GM12878 (cell line): ENCODE results near the gene IPP. TPM values are rescaled to one million over a fixed set of nuclear protein-coding genes. Genes with fewer than 3 reads are reported as not detected.

ENCODE experiments used
- ASH2L ChIP-seq: fragments of 300-600, 200-600 bp; sonication (generic); IDR thresholded peaks from 2 replicates; pipeline ENCODE4 v1.6.1; 2017; ENCODE audit warnings: low read depth, mild to moderate bottlenecking, borderline replicate concordance
- ATF7 ChIP-seq: fragments of 450-650 bp; IDR thresholded peaks from 2 replicates; pipeline ENCODE4 v1.6.1; 2016; ENCODE audit warnings: low read depth, mild to moderate bottlenecking
- CBX5 ChIP-seq: sonication (generic); IDR thresholded peaks from 2 replicates; pipeline ENCODE4 v1.6.1; 2016; ENCODE audit warnings: low read depth, moderate library complexity, mild to moderate bottlenecking, inconsistent platforms
- DPF2 ChIP-seq: fragments of 450-650 bp; IDR thresholded peaks from 2 replicates; pipeline ENCODE4 v1.6.1; 2017; ENCODE audit warnings: mild to moderate bottlenecking
- HDGF ChIP-seq: fragments of 450-650 bp; IDR thresholded peaks from 2 replicates; pipeline ENCODE4 v1.6.1; 2016; ENCODE audit warnings: antibody characterized with exemption
- HSF1 ChIP-seq: fragments of 150-350 bp; IDR thresholded peaks from 2 replicates; pipeline ENCODE4 v1.6.1; 2014; ENCODE audit warnings: mild to moderate bottlenecking, low read depth, low read length
- MAX ChIP-seq: IDR thresholded peaks from 2 replicates; pipeline ENCODE4 v1.6.1; 2012; ENCODE audit warnings: low read depth, low read length, improper control_type of control experiment
- MEF2B ChIP-seq: fragments of 450-650 bp; IDR thresholded peaks from 2 replicates; pipeline ENCODE4 v1.6.1; 2018; ENCODE audit warnings: mild to moderate bottlenecking, moderate library complexity; ENCODE audit not compliant: partially characterized antibody, poor library complexity, severe bottlenecking
- MLLT1 ChIP-seq: fragments of 450-650 bp; IDR thresholded peaks from 2 replicates; pipeline ENCODE4 v1.6.1; 2016; ENCODE audit warnings: mild to moderate bottlenecking
- NR2C2 ChIP-seq: IDR thresholded peaks from 2 replicates; pipeline ENCODE4 v1.6.1; 2011; ENCODE audit warnings: borderline replicate concordance, low read depth; ENCODE audit not compliant: control insufficient read depth, insufficient read length
- RELA ChIP-seq: fragments of 450-650 bp; IDR thresholded peaks from 2 replicates; pipeline ENCODE4 v1.8.0; 2014; ENCODE audit warnings: borderline replicate concordance; ENCODE audit not compliant: partially characterized antibody
- SMAD1 ChIP-seq: fragments of 450-650 bp; IDR thresholded peaks from 2 replicates; pipeline ENCODE4 v1.6.1; 2018; ENCODE audit warnings: mild to moderate bottlenecking, low read depth; ENCODE audit not compliant: partially characterized antibody
- SP1 ChIP-seq: IDR thresholded peaks from one replicate; pipeline ENCODE4 v1.6.1; 2011; ENCODE audit warnings: low read depth, low read length
- SRF ChIP-seq, 2 experiments: IDR thresholded peaks; 2 replicates each; pipeline ENCODE4 v1.6.1; 2011; ENCODE audit warnings: low read depth in 2 of 2, low read length in 2 of 2, mild to moderate bottlenecking in 1 of 2, moderate library complexity in 1 of 2
- SUPT20H ChIP-seq: IDR thresholded peaks from 2 replicates; pipeline ENCODE4 v1.6.1; 2011; ENCODE audit warnings: low read depth, mild to moderate bottlenecking, low read length, moderate library complexity, borderline replicate concordance; ENCODE audit not compliant: control insufficient read depth
- TCF3 ChIP-seq: IDR thresholded peaks from 2 replicates; pipeline ENCODE4 v1.6.1; 2012; ENCODE audit warnings: low read depth, mild to moderate bottlenecking, low read length, borderline replicate concordance; ENCODE audit not compliant: insufficient read depth
- WRNIP1 ChIP-seq: IDR thresholded peaks from 2 replicates; pipeline ENCODE4 v1.6.1; 2011; ENCODE audit warnings: low read depth, low read length, improper control_type of control experiment, borderline replicate concordance
- ZNF274 ChIP-seq: IDR thresholded peaks from one replicate; pipeline ENCODE4 v1.8.0; 2011; ENCODE audit not compliant: insufficient read length, insufficient read depth
- ZNF384 ChIP-seq: IDR thresholded peaks from 2 replicates; pipeline ENCODE4 v1.6.1; 2012; ENCODE audit warnings: low read depth, mild to moderate bottlenecking, low read length, improper control_type of control experiment, borderline replicate concordance
- ZNF592 ChIP-seq: fragments of 450-650 bp; IDR thresholded peaks from 2 replicates; pipeline ENCODE4 v1.6.1; 2017; ENCODE audit warnings: mild to moderate bottlenecking, moderate library complexity
- polyA plus RNA-seq, 11 experiments: library from polyadenylated mRNA; depleted of rRNA in 4 of 11; unstranded in 6 of 11; stranded (reverse) in 5 of 11; fragments of >200 nt; fragmentation: Nextera tagmentation in 4 of 11; fragmentation: Illumina TruSeq in 1 of 11; extraction: Ambion mirVana in 4 of 11; extraction: Trizol in 1 of 11; gene quantifications; 1 replicate in 1 of 11; 2 replicates in 10 of 11; pipeline versions ENCODE4 v1.2.1 to v1.2.3, GENCODE V29; 2011 to 2016; ENCODE audit warnings: inconsistent platforms in 2 of 11, missing spikeins in 2 of 11, low read depth in 1 of 11
- total RNA-seq, 4 experiments: library from RNA; depleted of rRNA in 3 of 4; stranded (reverse); fragments of >200 nt in 3 of 4; fragmentation: Illumina TruSeq in 1 of 4; extraction: Trizol in 1 of 4; gene quantifications; 2 replicates each; pipeline versions ENCODE4 v1.2.1 to v1.2.3, GENCODE V29; 2013 to 2021

The IPP gene
- total and polyA plus RNA-seq, 10 of the 15 experiments (the other 5 are each of a cell fraction or from before 2014, with no cell fraction given) = 4.7 to 15.0 (median 10.4) TPM

- no peak for TF ChIP-seq ATF7
- TF ChIP-seq ZNF274 = no peak
- peak; percentile 14; the same call in 1 of the 2 replicates for TF ChIP-seq MAX
- TF ChIP-seq SP1 = no peak
- no peak for TF ChIP-seq WRNIP1
- TF ChIP-seq MEF2B = no peak
- TF ChIP-seq HSF1 = no peak
- no peak for TF ChIP-seq RELA
- TF ChIP-seq SRF (IDR thresholded peaks at IDR 0.05; ENCODE audit: low read depth in 2 of 2, low read length in 2 of 2) = 0 out of 4 replicates have a peak, but pooled peaks of 1 of the 2 experiments have one; percentile 35
- no peak for TF ChIP-seq SUPT20H
- TF ChIP-seq ASH2L = no peak
- TF ChIP-seq TCF3 = 0 out of 2 replicates have a peak, but pooled peaks have one; percentile 30
- peak; percentile 14 for TF ChIP-seq MLLT1
- TF ChIP-seq NR2C2 = no peak
- peak; percentile 59 for TF ChIP-seq DPF2
- no peak for TF ChIP-seq ZNF592
- TF ChIP-seq CBX5 = no peak
- peak; percentile 57; the same call in 1 of the 2 replicates for TF ChIP-seq HDGF
- TF ChIP-seq ZNF384 = no peak
- peak; percentile 72 for TF ChIP-seq SMAD1
These were observed 64.0 kb downstream of the IPP start, which contains the start of gene GPBP1L1 (continued) for GRCh38 chr1:45686288-45687013.
